ENCODE data around the gene SEMA3D.

DNA sequence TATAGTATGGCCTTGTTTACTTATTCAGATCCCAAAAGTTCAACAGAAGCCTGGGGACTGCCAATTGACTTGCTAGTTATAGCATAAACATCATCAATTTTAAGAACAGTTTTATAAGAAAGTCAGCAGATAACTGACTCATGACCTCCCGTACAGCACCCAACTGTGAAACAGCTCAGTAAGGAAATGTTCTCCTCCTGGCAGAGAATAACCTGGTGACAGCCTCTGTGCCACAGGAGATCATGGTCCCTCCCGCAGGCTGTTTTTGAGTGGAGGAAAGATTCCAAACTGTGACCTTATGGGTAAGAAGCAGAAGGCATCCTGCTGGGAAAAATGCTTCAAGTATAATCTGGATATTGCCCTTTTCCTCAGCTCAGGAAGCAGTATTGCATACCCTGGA, 182.5 kb downstream of the SEMA3D start:
- TF ChIP-seq YY1 (IDR thresholded peaks at IDR 0.05; ENCODE audit: extremely low read depth, insufficient replicate concordance, low read depth, low read length) (no peak), EZH2 (IDR thresholded peaks at IDR 0.05) (no peak), CEBPB (IDR thresholded peaks at IDR 0.05; ENCODE audit: low read depth) (no peak), CBX3 (IDR thresholded peaks at IDR 0.05; ENCODE audit: low read depth) (no peak), RAD21 (IDR thresholded peaks at IDR 0.05; ENCODE audit: low read depth) (no peak)
- TF ChIP-seq, protein P1, sequence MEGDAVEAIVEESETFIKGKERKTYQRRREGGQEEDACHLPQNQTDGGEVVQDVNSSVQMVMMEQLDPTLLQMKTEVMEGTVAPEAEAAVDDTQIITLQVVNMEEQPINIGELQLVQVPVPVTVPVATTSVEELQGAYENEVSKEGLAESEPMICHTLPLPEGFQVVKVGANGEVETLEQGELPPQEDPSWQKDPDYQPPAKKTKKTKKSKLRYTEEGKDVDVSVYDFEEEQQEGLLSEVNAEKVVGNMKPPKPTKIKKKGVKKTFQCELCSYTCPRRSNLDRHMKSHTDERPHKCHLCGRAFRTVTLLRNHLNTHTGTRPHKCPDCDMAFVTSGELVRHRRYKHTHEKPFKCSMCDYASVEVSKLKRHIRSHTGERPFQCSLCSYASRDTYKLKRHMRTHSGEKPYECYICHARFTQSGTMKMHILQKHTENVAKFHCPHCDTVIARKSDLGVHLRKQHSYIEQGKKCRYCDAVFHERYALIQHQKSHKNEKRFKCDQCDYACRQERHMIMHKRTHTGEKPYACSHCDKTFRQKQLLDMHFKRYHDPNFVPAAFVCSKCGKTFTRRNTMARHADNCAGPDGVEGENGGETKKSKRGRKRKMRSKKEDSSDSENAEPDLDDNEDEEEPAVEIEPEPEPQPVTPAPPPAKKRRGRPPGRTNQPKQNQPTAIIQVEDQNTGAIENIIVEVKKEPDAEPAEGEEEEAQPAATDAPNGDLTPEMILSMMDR (IDR thresholded peaks at IDR 0.05 in 2 of 3, conservative IDR thresholded peaks at IDR 0.05 in 1 of 3; ENCODE audit: borderline replicate concordance in 1 of 3, insufficient read depth in 1 of 3, low read depth in 2 of 3, low read length in 2 of 3): no peak
